Mammary epithelial cell (primary cell): ENCODE measurements around the gene GLB1L2.

Experiments used
- CTCF ChIP-seq, 2 donors: IDR thresholded peaks in 1 of 2; conservative IDR thresholded peaks in 1 of 2; 2 replicates each; pipeline ENCODE4 v1.5.1; 2011 to 2012; ENCODE audit warnings: inconsistent platforms in 2 of 2, low read length in 2 of 2, mild to moderate bottlenecking in 2 of 2, control low read depth in 1 of 2, low read depth in 1 of 2; ENCODE audit not compliant: insufficient read depth in 1 of 2; ENCODE audit errors: extremely low read depth in 1 of 2
- EZH2 ChIP-seq: IDR thresholded peaks from 2 replicates; pipeline ENCODE4 v1.6.1; 2012; ENCODE audit warnings: low read length, inconsistent platforms, borderline replicate concordance

- TF ChIP-seq CTCF (conservative IDR thresholded peaks at IDR 0.05 in 1 of 2, IDR thresholded peaks at IDR 0.05 in 1 of 2; ENCODE audit: extremely low read depth in 1 of 2, insufficient read depth in 1 of 2, low read depth in 1 of 2, low read length in 2 of 2) = no peak
- no peak for TF ChIP-seq EZH2
These were observed 3.4 kb upstream of the GLB1L2 start for GRCh38 chr11:134328433-134328832.
